NCI-H1048 (cell line): ENCODE data around the gene MSI2.

Source experiments
- DNase-seq: peaks from one replicate; lab custom pipeline; 2025; lab: John Stamatoyannopoulos, UW

Gene MSI2

GRCh38 chr17:57343717-57344116, 87.4 kb downstream of the MSI2 start:
- no peak for DNase-seq

DNA sequence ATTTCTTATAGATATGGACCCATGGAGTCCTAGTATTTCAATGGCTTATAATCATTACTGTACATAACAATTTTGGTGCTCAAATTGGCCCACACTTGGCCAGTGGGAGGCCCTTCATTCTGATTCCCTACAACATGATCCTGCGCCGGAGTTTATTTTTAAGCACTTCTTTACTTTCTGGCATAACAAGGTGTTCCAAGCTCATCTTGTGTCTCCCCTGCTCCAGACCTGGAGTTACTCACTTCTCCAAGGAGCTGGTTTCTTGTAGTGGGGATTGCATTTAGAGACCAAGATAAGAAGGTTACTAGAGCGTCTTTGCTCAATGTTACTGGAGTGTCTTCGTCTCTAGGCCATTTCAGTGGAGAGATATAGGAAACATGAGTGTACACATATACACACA, 87.9 kb downstream of the MSI2 start:
- DNase-seq: no peak

DNA sequence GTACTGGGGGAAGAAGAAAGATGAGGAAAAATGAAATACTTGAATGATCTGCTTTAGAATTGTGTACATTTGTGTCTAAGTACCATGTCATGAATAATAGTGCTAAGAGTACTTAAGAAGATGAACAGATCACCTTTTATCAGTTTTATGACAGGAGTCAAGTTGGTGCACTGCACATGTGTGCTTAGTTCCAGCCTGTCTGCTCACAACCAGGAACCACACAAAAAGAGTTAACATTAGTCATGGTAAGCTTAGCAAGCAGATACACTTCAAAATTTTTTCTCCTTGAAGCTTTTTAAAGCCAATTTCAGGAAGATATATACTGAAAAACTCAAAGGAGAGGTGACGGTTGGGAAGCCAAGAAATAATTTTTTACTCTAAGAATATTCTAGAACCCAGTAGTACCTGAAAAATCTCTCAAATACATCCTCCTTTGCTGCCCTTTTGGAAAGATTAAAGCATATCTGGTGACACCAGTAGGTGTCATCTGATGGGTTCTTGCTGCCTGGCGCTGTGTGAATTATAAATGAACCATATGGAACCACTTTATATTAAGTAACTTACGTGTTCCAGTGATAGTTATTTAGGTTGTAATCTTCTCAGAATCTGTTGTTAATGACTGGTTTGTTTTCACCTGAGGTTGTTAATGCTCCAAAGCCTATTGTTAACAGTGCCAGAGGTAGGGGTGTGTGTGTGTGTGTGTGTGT, 93.4 kb downstream of the MSI2 start:
- DNase-seq: no peak

- DNase-seq: no peak
Observed at GRCh38 chr17:57350266-57350665, 93.9 kb downstream of the MSI2 start.

DNA sequence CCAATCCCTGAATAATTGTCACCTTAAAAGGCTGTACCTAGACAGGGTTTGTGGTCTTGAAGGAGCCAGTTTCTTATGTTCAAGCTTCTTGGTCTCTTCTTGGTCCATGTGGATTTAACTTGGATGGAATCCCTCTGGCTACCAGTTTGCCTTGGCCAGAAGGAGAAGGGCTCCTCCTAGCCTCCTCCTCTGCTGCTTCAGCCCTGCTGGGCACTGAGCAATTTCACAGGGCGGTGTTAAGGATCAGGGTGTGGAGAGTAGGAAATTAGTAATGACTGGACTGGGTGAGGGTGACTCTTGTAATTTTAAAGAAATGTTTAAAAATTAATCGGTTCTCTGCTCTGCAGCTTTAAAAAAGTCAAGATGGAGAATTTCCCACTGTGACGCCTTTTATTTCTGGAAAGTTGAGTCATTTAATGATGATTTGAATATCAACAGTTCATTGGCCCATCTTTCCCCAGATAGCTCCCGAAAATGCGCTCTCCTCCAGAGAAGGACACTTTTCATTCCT, 96.4 kb downstream of the MSI2 start:
- DNase-seq: no peak

DNA sequence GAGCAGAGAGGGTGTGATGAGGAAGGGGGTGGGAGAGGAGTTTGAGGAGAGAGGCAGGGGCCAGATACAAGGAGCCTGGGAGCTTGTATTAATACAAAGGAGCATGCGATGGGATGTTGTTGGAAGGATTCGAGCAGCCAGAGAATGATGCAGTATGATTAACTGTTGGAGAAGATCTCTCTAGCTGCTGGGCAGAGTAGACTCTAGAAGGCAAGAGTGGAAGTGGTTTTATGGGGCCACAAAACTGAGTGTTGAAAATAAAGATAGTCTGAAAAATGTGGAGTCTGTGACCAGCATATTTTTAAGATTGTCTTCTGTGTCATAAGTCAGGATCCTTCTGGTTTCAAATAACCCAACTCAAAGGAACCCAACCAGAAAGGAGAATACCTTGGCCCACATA, 98.3 kb downstream of the MSI2 start:
- DNase-seq: no peak

DNA sequence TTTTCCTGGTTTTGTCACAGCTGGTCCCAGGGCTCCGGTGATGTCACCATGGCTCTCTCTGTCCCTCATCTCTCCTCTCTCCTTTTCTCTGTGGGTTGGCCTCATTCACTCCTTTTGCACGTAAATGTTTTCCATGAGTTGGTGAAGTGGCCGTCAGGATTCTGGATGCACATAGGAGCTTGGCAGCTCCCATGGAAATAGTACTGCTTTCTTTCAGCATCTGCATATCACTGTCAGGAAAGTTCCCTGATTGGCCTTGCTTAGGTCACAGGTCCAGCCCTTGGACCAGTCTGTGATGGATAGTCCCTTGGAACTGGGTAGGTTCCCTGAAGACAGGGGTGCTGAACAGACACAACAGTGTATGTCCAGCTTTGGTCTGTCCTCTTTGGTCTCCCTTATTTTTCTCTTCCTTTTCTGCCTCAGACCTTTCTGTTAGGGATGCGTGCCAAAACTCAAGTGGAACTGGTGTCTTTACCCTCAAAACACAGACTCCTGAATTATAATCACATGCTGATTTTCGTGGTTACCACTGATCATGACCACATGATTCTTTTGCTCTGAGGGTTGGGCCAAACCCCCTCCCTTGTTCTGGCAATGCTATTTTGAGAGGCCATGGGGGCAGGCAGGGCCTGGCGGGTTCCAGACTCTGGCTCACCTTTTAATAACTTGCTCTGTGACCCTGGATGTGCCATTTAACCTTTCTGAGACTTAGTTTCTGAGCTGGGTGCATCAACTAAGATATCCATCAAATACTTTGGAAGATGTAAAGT, 99.0 kb downstream of the MSI2 start:
- DNase-seq: no peak

DNA sequence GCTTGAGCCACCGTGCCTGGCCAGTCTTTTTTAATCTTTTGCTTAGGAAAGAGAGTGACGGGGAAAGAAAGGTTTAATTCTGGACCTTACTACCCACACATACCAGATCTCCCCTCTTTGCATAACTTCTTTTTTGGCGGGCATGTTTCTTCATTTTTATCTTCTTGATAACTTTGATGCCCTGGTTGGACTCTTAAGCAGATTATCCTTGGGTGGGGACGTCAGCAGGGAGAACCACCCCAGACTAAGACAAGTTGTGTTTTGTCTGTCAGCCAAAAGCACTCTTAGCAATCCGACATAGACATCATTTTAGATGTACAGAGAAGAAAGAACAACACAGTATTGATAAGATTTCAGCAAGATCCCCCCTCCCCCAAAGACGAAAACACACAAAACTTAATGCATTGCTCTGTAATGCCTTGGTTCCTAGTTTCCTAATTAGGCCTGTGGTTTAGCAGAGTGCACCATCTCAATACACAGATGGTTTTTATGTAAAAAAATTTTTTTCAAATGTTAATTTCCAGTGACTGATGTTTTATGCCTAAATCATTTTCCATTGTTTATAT, 99.9 kb downstream of the MSI2 start:
- DNase-seq: no peak

GRCh38 chr17:57356719-57357391, 100.5 kb downstream of the MSI2 start:
- no peak for DNase-seq

GRCh38 chr17:57357392-57357784, 101.1 kb downstream of the MSI2 start:
- no peak for DNase-seq

DNA sequence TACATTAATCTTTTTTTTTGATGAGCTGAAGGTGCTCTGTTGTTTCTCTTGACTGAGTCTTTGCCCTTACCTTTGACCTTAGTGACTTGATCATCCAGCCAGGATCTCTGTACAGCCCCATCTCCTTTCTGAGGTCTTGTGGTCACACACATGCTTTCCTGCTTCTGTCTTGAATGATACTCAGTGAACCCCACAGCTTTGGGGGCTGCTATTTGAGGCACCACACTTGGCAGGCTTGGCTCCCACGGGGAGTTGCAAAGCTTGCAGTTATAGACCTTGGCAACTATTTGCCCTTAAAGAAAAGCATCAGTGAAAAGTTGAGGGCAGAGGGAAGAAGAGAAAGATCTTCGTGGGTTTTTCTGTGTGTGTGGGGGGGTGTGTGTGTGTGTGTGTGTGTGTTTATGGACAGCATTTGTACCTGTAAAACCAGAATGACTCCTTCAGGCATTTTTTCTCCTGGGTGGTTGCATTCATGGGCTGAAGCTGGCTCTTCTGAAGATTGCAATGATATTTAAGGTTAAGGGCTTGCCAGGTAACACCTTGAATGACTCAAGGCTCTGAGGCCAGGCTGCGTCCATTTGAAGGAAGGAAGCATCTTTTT, 101.6 kb downstream of the MSI2 start:
- no peak for DNase-seq

DNA sequence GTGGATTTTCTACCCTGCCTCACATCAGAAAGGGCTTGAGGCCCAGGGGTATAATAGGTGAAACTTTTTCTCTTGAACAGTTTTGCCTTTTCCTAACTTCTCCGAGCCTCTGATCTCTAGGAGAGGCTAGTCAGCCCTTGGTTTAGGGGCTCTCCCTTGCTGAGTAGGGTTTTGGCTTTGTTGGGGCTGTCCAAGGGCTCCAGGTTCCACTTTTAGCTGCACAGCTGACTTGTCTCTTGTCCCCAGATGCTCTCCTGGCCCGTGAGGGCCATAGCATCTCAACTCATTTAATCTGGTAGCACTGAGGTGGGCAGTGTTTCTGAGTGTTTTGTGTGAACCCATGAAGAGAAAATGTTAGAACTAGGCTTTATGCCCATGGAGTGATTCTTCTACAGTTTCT, 103.9 kb downstream of the MSI2 start:
- no peak for DNase-seq

- DNase-seq: no peak
Observed at GRCh38 chr17:57362797-57363556, 106.7 kb downstream of the MSI2 start.

GRCh38 chr17:57363580-57363979, 107.3 kb downstream of the MSI2 start:
- DNase-seq: no peak

GRCh38 chr17:57363998-57364643, 107.8 kb downstream of the MSI2 start:
- DNase-seq: no peak

- no peak for DNase-seq
Observed at GRCh38 chr17:57365420-57365819, 109.1 kb downstream of the MSI2 start.

DNA sequence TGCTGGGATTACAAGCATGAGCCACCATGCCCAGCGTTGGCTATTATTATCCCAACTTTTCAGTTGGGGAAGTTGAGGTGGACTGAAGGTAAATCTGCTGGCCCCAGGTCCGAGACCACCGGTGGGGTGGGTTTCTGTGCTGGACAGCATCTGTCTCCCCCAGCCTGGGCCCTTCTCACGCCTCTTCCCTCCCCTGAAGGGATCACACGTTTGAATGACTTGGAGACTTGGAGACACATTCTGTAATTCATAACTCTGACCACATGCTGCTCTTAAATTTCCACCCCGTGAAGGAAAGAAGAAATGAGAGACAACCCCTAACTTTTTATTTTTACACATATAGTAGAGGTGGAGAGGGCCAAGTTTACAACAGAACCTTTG, 109.8 kb downstream of the MSI2 start:
- no peak for DNase-seq

DNA sequence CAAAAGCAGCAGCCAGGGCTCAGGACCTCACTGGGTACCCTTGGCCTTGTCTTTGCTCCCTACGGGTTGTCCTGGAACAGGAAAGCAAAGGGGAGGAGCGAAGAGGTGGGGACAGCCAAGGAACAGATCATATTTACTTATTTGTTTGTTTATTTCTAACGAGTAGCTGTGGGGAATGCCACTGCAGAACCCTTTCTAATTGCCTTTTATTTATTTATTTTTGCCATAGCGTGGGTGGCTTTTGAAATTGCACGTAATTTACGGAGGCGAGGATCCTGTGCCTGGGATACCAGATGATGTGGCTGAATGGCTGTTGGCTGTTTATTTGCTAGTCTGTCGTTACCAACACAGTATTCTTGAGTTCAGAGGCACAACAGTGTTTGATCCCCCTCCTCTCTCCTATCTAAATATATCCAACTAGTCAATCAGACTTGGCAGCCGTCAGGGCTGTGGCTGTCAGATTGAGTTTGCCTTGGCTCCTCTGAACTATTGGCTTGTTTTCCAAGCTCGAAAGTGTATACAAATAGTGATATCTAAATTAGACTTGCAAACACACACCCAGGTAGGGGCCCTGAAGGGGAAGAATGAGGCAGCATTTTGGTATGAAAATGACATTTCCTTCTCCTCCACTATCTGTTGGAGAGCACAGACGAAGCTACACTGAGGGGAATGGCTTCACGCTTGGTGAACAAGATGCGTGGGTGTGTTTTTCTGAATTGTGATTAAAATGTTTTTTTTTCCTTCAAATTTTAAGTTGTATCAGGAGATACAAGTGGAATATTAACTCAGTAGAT, 110.4 kb downstream of the MSI2 start:
- DNase-seq: no peak

GRCh38 chr17:57368637-57369336, 112.5 kb downstream of the MSI2 start:
- DNase-seq: no peak
